ENCODE data around the gene POLD1.

POLD1 gene

GRCh38 chr19:50417111-50418081 lies 33.2 kb downstream of the POLD1 start:
- ChIA-PET POLR2A (no interaction called here), CTCF (no interaction called here)
- no peak overlapping the region for H3K4me3 ChIP-seq (ENCODE audit: low read depth, low read length)

GRCh38 chr19:50418176-50419021 lies 34.3 kb downstream of the POLD1 start, which contains the start of gene SPIB:
Gene SPIB (plus strand): TSS chr19:50418938. CDS start chr19:50418963, 25 bp downstream.
- CTCF ChIA-PET, result interaction anchor here (1.3 kb wide), 1 partner anchor 50 kb away, joined by 3 read pairs; no protein-coding TSS in a partner anchor

More at GRCh38 chr19:50417111-50418081, 33.2 kb downstream of the POLD1 start:
- DNase-seq (ENCODE audit: low read depth, low spot score), result no peak
- no peak for TF ChIP-seq CTCF (IDR thresholded peaks at IDR 0.05; ENCODE audit: insufficient read depth, low read length, missing control alignments)

GRCh38 chr19:50419022-50419579 lies 35.0 kb downstream of the POLD1 start:
- ChIA-PET CTCF (interaction anchor here (1.3 kb wide), 1 partner anchor 50 kb away, joined by 3 read pairs; no protein-coding TSS in a partner anchor), POLR2A (no interaction called here)
- no peak overlapping the region for H3K4me3 ChIP-seq (ENCODE audit: low read depth, low read length)

More at GRCh38 chr19:50418176-50419021, 34.3 kb downstream of the POLD1 start, which contains the start of gene SPIB:
- DNase-seq (ENCODE audit: low read depth, low spot score), result no peak
- TF ChIP-seq CTCF (IDR thresholded peaks at IDR 0.05; ENCODE audit: insufficient read depth, low read length, missing control alignments), result no peak
- H3K4me3 ChIP-seq (ENCODE audit: low read depth, low read length), result no peak within 1 kb of the TSS
- POLR2A ChIA-PET, result no interaction called here

GRCh38 chr19:50419580-50420035 lies 35.5 kb downstream of the POLD1 start:
- no peak for DNase-seq (ENCODE audit: low read depth, low spot score)
- no peak overlapping the region for H3K4me3 ChIP-seq (ENCODE audit: low read depth, low read length)
- TF ChIP-seq CTCF (IDR thresholded peaks at IDR 0.05; ENCODE audit: insufficient read depth, low read length, missing control alignments), result no peak
- ChIA-PET CTCF (interaction anchor here (1.3 kb wide), 1 partner anchor 51 kb away, joined by 3 read pairs; no protein-coding TSS in a partner anchor), POLR2A (no interaction called here)

More at GRCh38 chr19:50419022-50419579, 35.0 kb downstream of the POLD1 start:
- no peak for TF ChIP-seq CTCF (IDR thresholded peaks at IDR 0.05; ENCODE audit: insufficient read depth, low read length, missing control alignments)
- no peak for DNase-seq (ENCODE audit: low read depth, low spot score)

GRCh38 chr19:50420127-50420526 lies 36.0 kb downstream of the POLD1 start:
- TF ChIP-seq CTCF (IDR thresholded peaks at IDR 0.05; ENCODE audit: insufficient read depth, low read length, missing control alignments), result no peak
- CTCF ChIA-PET, result interaction anchor here (1.3 to 1.6 kb wide), 2 partner anchors 8 to 51 kb away, joined by 3 read pairs; no protein-coding TSS in a partner anchor

More at GRCh38 chr19:50420127-50420526, 36.0 kb downstream of the POLD1 start:
- POLR2A ChIA-PET, result no interaction called here
- H3K4me3 ChIP-seq (ENCODE audit: low read depth, low read length), result no peak overlapping the region
- DNase-seq (ENCODE audit: low read depth, low spot score), result no peak

Data from AG04449 (cell line).